ENCODE measurements around the gene RAMP3.
"Not testable (repeated sequence)": the region's sequence is repeated elsewhere in the genome, so short reads cannot be mapped to it uniquely, and the experiment has no call there.

The RAMP3 gene

DNA sequence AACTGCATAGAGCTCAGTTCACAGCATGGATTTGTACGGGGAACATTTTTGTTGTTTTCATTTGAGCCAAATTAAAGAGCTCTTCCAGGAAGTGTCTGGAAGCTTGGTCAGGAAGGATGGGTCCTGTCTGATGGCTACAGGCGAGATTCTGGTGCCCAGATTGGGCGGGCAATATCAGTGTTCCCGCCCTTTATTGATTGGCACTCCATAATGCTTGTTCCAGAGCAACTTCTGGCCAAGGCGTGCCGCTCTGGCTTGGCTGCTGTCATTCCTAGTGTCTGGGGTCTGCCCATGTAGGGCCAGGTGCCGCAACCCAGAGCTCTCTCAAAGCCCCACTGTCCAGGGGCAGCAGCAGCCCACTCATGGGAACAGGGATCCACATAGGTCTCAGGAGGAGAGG is 45.9 kb downstream of the RAMP3 start:
- H3K27me3 ChIP-seq (replicated peaks; ENCODE audit: control insufficient read depth, insufficient read depth, low read length): no peaks in the 10 kb centered on the region
- no peak for DNase-seq (ENCODE audit: extremely low read depth, insufficient read length)
- no peak overlapping the region for H3K4me3 ChIP-seq (replicated peaks; ENCODE audit: low read depth, low read length)
- TF ChIP-seq, protein P1, sequence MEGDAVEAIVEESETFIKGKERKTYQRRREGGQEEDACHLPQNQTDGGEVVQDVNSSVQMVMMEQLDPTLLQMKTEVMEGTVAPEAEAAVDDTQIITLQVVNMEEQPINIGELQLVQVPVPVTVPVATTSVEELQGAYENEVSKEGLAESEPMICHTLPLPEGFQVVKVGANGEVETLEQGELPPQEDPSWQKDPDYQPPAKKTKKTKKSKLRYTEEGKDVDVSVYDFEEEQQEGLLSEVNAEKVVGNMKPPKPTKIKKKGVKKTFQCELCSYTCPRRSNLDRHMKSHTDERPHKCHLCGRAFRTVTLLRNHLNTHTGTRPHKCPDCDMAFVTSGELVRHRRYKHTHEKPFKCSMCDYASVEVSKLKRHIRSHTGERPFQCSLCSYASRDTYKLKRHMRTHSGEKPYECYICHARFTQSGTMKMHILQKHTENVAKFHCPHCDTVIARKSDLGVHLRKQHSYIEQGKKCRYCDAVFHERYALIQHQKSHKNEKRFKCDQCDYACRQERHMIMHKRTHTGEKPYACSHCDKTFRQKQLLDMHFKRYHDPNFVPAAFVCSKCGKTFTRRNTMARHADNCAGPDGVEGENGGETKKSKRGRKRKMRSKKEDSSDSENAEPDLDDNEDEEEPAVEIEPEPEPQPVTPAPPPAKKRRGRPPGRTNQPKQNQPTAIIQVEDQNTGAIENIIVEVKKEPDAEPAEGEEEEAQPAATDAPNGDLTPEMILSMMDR (IDR thresholded peaks at IDR 0.05; ENCODE audit: insufficient read depth, low read length, poor library complexity, severe bottlenecking): no peak
- no peaks in the 10 kb centered on the region for H3K36me3 ChIP-seq (ENCODE audit: control insufficient read depth, insufficient read depth, low read length)

DNA sequence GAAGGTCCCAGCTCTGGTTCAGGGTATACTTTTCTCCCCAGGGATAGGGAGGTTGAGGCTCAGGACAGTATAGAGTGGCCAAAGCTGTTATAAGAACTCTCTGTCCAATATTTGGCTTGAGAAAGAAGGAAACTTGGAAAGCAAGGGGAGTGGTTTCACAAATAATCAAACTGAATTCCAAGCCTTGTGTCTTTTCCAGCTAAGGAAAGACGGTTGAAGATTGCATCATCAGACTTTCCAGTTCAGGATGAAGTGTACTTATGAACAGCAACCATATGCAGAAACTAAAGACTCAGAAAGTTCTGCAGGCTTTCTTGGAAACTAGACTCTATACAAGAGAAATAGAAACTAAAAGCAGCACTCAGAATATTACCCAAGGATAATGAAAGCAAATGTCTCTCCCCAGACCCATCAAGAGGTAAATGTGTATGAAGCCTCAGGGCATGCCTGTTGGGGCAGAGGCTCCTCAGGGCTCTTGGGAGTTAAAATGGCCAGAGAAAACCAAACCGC is 46.4 kb downstream of the RAMP3 start:
- Histone ChIP-seq H3K36me3 (ENCODE audit: control insufficient read depth, insufficient read depth, low read length) (no peaks in the 10 kb centered on the region), H3K27me3 (replicated peaks; ENCODE audit: control insufficient read depth, insufficient read depth, low read length) (no peaks in the 10 kb centered on the region), H3K4me3 (replicated peaks; ENCODE audit: low read depth, low read length) (peak overlapping the region; percentile 19)
- TF ChIP-seq, protein P1 (IDR thresholded peaks at IDR 0.05; ENCODE audit: insufficient read depth, low read length, poor library complexity, severe bottlenecking): no peak
- DNase-seq (ENCODE audit: extremely low read depth, insufficient read length): no peak

DNA sequence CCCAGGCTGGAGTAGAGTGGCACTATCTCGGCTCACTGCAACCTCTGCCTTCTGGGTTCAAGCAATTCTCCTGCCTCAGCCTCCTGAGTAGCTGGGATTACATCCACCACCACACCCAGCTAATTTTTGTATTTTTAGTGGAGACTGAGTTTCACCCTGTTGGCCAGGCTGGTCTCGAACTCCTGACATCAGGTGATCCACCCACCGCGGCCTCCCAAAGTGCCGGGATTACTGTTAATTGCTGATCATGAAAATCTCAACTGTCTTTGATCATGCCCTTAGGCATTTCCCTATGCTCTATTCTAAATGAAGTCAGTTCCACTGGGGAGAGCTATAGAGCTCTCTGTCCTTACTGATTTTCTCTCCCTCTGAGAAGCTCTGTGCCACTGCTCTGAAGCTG is 48.7 kb downstream of the RAMP3 start:
- not testable (repeated sequence) for H3K36me3 ChIP-seq (ENCODE audit: control insufficient read depth, insufficient read depth, low read length); H3K27me3 ChIP-seq (replicated peaks; ENCODE audit: control insufficient read depth, insufficient read depth, low read length); H3K4me3 ChIP-seq (replicated peaks; ENCODE audit: low read depth, low read length); DNase-seq (ENCODE audit: extremely low read depth, insufficient read length)

DNA sequence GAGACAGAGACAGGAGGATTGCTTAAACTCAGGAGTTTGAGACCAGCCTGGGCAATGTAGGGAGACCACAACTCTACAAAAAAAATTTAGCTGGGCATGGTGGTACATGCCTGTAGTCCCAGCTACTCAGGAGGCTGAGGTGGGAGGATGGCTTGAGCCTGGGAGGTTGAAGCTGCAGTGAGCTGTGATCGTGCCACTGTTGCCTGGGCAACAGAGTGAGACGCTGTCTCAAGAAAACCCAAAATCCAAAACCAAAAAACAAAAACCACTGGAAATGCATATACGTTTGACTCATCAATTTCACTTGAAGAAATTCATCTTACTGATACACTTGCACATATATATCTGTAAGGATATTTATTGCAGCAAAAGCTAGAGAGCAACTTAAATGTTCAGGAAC is 52.3 kb downstream of the RAMP3 start:
- not testable (repeated sequence) for H3K27me3 ChIP-seq (replicated peaks; ENCODE audit: control insufficient read depth, insufficient read depth, low read length); H3K4me3 ChIP-seq (replicated peaks; ENCODE audit: low read depth, low read length); DNase-seq (ENCODE audit: extremely low read depth, insufficient read length); H3K36me3 ChIP-seq (ENCODE audit: control insufficient read depth, insufficient read depth, low read length)

DNA sequence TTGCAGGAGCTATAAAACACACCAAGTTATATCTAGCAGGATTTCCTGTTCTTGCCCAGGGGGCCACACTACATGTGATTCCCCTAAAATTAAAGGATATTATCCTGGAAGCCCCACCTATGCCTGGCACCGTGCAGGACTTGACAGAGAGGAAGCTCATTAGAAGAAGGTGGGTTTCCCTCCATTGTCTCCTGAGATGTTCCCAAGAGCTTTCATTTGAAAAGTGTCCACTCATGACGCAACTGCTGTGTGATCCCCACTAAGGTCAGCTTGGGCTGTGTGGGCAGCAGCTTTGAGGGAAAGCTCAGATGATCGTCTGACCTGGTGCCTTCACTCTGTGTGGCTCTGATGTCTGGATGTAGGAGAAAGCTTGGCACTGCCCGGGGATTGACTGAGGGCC is 53.5 kb downstream of the RAMP3 start:
- no peaks in the 10 kb centered on the region for H3K36me3 ChIP-seq (ENCODE audit: control insufficient read depth, insufficient read depth, low read length)
- TF ChIP-seq, protein P1 (IDR thresholded peaks at IDR 0.05; ENCODE audit: insufficient read depth, low read length, poor library complexity, severe bottlenecking): no peak
- DNase-seq (ENCODE audit: extremely low read depth, insufficient read length): no peak
- no peaks in the 10 kb centered on the region for H3K27me3 ChIP-seq (replicated peaks; ENCODE audit: control insufficient read depth, insufficient read depth, low read length)
- no peak overlapping the region for H3K4me3 ChIP-seq (replicated peaks; ENCODE audit: low read depth, low read length)

DNA sequence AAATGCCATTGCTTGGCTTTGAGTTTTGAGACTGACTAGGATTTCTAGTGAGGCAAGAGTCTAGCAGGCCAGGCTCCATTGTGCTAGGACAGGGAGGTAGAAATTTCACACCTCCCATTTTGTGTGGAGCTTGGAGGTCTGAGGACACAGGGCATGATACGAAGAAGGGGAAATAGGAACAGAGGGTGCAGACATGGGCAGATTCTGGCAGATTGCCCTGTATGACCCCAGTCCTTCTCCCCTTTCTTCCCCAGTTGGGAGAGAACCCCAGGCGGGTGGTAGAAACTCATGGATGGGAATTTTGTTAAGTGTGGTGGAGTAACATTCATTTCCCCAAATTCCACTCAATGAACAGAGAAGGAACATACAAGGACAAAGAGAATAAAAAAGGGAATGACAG is 54.4 kb downstream of the RAMP3 start:
- no peaks in the 10 kb centered on the region for H3K27me3 ChIP-seq (replicated peaks; ENCODE audit: control insufficient read depth, insufficient read depth, low read length)
- H3K36me3 ChIP-seq (ENCODE audit: control insufficient read depth, insufficient read depth, low read length): no peaks in the 10 kb centered on the region
- H3K4me3 ChIP-seq (replicated peaks; ENCODE audit: low read depth, low read length): no peak overlapping the region
- DNase-seq (ENCODE audit: extremely low read depth, insufficient read length): no peak
- TF ChIP-seq, protein P1 (IDR thresholded peaks at IDR 0.05; ENCODE audit: insufficient read depth, low read length, poor library complexity, severe bottlenecking): no peak

DNA sequence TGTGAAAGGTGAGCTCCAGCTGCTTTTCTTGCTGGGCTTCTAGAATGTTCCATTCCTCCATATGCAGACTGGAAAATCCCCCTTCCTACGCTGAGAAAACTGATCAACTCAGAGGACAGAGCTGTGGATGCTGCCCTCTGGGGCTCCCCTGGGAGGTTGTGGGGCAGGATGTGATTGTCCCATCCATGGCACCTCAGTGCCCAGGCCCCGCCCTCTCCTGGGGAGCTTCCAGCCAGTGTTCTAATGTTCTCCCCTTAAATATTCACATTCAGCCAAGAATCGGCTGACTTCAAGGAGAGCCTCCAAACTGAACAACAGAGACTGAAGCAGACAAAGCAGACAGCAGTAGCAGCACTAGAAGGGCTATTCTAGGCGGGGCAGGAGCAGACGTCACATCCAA is 55.0 kb downstream of the RAMP3 start:
- Histone ChIP-seq H3K27me3 (replicated peaks; ENCODE audit: control insufficient read depth, insufficient read depth, low read length) (no peaks in the 10 kb centered on the region), H3K4me3 (replicated peaks; ENCODE audit: low read depth, low read length) (no peak overlapping the region), H3K36me3 (ENCODE audit: control insufficient read depth, insufficient read depth, low read length) (no peaks in the 10 kb centered on the region)
- TF ChIP-seq, protein P1 (IDR thresholded peaks at IDR 0.05; ENCODE audit: insufficient read depth, low read length, poor library complexity, severe bottlenecking): no peak
- DNase-seq (ENCODE audit: extremely low read depth, insufficient read length): no peak

Measured in GM06990 (cell line).